ENCODE results near the gene KRTAP9-7.
"Not testable (repeated sequence)": the region's sequence is repeated elsewhere in the genome, so short reads cannot be mapped to it uniquely, and the experiment has no call there.

Gene KRTAP9-7

DNA sequence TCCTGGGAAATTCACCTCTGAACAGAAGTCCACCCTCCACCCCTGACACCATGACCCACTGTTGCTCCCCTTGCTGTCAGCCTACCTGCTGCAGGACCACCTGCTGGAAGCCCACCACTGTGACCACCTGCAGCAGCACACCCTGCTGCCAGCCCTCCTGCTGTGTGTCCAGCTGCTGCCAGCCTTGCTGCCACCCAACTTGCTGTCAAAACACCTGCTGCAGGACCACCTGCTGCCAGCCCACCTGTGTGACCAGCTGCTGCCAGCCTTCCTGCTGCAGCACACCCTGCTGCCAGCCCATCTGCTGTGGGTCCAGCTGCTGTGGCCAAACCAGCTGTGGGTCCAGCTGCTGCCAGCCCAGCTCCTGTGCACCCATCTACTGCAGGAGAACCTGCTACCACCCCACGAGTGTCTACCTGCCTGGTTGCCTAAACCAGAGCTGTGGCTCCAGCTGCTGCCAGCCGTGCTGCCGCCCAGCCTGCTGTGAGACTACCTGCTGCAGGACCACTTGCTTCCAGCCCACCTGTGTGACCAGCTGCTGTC, at the start of gene KRTAP9-7:
KRTAP9-7 (plus strand) TSS at position 51 of the 543 bp plus-strand sequence; CDS start at position 51, 0 bp downstream.
- not testable (repeated sequence) for DNase-seq (ENCODE audit: low read depth in 2 of 2)

DNA sequence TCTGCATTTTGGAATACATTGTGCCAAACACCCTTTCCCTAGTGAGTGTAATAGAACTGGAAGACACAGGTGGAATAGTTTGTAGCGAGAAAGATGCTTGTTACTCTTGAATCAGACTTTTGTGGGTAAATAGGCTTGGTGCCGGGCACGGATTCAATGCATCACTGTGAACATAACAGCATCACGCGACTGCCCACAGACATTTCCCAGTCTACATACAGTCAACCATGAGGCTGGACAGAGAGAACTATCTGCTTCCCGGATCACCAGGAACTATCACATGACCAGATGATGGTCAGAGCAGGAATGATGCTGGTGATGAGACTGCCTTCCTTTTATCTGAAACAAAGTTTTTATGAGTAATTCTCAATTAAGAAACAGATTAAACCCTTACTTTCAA, 49.4 kb upstream of the KRTAP9-7 start:
- DNase-seq (ENCODE audit: low read depth in 2 of 2): no peak

DNA sequence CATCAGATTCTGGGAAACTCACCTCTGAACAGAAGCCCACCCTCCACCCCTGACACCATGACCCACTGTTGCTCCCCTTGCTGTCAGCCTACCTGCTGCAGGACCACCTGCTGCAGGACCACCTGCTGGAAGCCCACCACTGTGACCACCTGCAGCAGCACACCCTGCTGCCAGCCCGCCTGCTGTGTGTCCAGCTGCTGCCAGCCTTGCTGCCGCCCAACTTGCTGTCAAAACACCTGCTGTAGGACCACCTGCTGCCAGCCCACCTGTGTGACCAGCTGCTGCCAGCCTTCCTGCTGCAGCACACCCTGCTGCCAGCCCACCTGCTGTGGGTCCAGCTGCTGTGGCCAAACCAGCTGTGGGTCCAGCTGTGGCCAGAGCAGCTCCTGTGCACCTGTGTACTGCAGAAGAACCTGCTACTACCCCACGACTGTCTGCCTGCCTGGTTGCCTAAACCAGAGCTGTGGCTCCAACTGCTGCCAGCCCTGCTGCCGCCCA, 48.9 kb upstream of the KRTAP9-7 start, which contains the start of gene KRTAP9-2:
KRTAP9-2 (plus strand) TSS at position 51 of the 498 bp plus-strand sequence; CDS start at position 58, 7 bp downstream.
- DNase-seq (ENCODE audit: low read depth in 2 of 2): not testable (repeated sequence)

DNA sequence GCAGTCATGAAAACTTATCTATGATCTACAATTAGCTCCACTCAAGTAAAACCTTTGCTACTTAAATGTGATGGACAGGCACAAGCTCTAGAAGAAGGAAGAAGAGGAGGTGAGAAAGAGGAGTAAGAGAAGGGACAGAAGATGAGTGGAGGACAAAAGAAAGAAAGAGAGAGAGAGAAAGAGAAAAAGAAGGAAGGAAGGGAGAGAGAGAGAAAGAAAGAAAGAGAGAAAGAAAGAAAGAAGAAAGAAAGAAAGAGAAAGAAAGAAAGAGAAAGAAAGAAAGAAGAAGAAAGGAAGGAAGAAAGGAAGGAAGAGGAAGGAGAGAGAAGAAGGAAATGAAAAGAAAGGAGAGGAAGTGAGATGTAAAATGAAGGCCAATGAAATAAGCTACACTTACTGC, 45.4 kb upstream of the KRTAP9-7 start:
- DNase-seq (ENCODE audit: low read depth in 2 of 2): no peak

DNA sequence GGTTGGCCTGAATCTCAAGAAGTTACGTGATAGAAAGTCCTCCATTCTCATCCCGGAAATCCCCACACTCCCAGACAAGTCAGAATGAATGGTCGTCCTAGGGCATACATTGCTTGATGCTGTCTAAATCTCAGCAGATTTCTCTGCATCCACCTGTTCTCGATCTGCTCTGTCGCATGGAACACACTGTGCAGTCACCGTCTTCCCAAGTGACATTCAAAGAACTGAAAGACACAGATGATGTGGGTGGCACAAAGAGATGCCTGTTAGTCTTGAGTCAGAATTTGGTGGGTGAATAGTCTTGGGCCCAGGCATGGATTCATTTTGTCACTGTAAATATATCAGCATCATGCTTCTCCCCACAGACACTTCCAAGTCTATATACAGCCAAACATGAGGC, 43.8 kb upstream of the KRTAP9-7 start:
- DNase-seq (ENCODE audit: low read depth in 2 of 2): no peak

DNA sequence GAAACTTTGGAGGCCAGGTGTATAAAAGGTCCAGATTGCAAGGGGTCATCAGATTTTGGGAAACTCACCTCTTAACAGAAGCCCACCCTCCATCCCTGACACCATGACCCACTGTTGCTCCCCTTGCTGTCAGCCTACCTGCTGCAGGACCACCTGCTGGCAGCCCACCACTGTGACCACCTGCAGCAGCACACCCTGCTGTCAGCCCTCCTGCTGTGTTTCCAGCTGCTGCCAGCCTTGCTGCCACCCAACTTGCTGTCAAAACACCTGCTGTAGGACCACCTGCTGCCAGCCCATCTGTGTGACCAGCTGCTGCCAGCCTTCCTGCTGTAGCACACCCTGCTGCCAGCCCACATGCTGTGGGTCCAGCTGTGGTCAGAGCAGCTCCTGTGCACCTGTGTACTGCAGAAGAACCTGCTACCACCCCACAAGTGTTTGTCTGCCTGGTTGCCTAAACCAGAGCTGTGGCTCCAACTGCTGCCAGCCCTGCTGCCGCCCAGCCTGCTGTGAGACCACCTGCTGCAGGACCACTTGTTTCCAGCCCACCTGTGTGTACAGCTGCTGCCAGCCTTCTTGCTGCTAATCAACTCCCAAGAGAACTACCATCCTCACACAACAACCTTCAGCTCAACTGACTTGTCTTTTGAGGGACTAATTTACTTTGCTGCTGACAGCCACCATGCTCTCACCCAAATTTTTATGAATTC, 42.9 kb upstream of the KRTAP9-7 start, which contains the start of gene KRTAP9-3:
KRTAP9-3 (plus strand) TSS at position 51 of the 707 bp plus-strand sequence; CDS start at position 104, 53 bp downstream.
- not testable (repeated sequence) for DNase-seq (ENCODE audit: low read depth in 2 of 2)

GRCh38 chr17:41237116-41237515, 38.4 kb upstream of the KRTAP9-7 start:
- not testable (repeated sequence) for DNase-seq (ENCODE audit: low read depth in 2 of 2)

DNA sequence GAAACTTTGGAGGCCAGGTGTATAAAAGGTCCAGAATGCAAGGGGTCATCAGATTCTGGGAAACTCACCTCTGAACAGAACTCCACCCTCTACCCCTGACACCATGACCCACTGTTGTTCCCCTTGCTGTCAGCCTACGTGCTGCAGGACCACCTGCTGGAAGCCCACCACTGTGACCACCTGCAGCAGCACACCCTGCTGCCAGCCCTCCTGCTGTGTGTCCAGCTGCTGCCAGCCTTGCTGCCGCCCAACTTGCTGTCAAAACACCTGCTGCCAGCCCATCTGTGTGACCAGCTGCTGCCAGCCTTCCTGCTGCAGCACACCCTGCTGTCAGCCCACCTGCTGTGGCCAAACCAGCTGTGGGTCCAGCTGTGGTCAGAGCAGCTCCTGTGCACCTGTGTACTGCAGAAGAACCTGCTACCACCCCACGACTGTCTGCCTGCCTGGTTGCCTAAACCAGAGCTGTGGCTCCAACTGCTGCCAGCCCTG, 37.5 kb upstream of the KRTAP9-7 start, which contains the start of gene KRTAP9-8:
KRTAP9-8 (plus strand) TSS at position 51 of the 489 bp plus-strand sequence; CDS start at position 104, 53 bp downstream.
- DNase-seq (ENCODE audit: low read depth in 2 of 2): not testable (repeated sequence)

- not testable (repeated sequence) for DNase-seq (ENCODE audit: low read depth in 2 of 2)
These were observed 28.3 kb upstream of the KRTAP9-7 start for GRCh38 chr17:41246995-41247787.

DNA sequence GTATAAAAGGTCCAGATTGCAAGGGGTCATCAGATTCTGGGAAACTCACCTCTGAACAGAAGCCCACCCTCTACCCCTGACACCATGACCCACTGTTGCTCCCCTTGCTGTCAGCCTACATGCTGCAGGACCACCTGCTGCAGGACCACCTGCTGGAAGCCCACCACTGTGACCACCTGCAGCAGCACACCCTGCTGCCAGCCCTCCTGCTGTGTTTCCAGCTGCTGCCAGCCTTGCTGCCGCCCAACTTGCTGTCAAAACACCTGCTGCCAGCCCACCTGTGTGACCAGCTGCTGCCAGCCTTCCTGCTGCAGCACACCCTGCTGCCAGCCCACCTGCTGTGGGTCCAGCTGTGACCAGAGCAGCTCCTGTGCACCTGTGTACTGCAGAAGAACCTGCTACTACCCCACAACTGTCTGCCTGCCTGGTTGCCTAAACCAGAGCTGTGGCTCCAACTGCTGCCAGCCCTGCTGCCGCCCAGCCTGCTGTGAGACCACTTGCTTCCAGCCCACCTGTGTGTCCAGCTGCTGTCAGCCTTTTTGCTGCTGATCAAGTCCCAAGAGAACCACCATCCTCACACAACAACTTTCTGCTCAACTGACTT, 25.8 kb upstream of the KRTAP9-7 start, which contains the start of gene KRTAP9-4:
KRTAP9-4 (plus strand) TSS at position 51 of the 604 bp plus-strand sequence; CDS start at position 85, 34 bp downstream.
- DNase-seq (ENCODE audit: low read depth in 2 of 2): not testable (repeated sequence)

DNA sequence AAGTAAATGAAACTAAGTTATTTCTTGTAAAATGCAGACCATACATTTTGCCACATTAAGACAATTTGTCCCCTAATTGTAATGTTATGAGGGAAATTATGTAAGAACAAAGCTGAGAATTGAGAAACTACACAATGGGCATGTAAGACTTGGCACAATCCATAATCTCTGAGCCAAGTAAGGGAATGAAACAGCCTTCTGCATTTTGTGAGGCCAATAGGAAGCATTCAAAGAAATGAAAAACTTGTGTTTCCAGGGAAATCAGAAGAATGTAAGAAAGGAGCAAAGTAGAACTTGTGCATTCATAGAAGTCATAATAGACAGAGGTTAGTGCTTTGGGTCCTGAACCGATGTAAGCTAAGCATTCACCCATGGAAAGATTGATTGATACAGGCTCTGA, 24.2 kb upstream of the KRTAP9-7 start:
- DNase-seq (ENCODE audit: low read depth in 2 of 2): no peak

DNA sequence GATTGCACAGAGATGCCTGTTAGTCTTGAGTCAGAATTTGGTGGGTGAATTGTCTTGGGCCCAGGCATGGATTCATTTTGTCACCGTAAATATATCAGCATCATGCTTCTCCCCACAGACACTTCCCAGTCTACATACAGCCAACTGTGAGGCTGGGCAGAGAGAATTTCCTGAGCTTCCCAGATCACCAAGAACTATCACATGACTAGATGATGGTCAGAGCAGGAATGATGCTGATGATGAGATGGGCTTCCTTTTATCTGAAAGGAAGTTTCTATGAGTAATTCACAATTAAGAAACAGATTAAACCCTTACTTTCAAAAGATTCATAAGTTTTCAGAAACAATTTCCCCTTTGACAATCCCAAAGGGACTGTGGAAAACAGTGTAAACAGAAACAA, 20.6 kb upstream of the KRTAP9-7 start:
- DNase-seq (ENCODE audit: low read depth in 2 of 2): no peak

DNA sequence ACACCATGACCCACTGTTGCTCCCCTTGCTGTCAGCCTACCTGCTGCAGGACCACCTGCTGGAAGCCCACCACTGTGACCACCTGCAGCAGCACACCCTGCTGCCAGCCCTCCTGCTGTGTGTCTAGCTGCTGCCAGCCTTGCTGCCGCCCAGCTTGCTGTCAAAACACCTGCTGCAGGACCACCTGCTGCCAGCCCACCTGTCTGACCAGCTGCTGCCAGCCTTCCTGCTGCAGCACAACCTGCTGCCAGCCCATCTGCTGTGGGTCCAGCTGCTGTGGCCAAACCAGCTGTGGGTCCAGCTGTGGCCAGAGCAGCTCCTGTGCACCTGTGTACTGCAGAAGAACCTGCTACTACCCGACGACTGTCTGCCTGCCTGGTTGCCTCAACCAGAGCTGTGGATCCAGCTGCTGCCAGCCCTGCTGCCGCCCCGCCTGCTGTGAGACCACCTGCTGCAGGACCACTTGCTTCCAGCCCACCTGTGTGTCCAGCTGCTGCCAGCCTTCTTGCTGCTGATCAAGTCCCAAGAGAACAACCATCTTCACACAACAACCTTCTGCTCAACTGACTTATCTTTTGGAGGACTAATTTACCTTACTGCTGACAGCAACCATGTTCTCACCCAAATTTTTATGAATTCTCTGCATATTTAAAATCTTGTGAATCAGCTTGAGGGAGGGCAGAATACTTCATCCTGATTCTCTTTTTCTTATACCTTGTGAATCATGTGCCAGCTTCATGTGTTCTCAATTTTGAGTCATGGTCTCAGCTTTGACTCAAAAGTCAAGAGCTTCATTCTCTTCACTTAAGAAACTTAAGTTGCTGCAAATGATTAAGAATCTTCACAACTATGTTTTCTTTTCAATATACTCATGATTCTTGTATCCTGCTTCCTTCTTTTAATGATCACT, 19.9 kb upstream of the KRTAP9-7 start, which contains the start of gene KRTAP9-9:
KRTAP9-9 (plus strand) TSS at position 4 of the 910 bp plus-strand sequence.
- DNase-seq (ENCODE audit: low read depth in 2 of 2): not testable (repeated sequence)

DNA sequence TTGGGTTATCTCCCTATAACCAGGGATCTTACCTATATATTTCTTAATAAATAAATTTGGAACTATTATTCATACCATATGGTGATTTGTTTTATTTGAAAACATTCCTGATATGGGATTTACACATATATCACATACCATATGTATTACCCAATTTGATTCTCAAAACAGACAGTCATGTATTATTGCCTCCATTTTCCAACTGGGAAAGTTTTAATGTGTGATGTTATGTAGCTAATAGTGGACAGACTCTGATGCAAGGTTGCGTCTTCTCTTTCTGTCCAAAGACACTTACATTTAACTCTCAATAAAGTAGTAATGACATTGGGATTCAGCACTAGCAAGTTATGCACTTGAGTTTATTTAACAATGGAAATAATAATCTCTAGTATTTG, 19.2 kb upstream of the KRTAP9-7 start:
- no peak for DNase-seq (ENCODE audit: low read depth in 2 of 2)

DNA sequence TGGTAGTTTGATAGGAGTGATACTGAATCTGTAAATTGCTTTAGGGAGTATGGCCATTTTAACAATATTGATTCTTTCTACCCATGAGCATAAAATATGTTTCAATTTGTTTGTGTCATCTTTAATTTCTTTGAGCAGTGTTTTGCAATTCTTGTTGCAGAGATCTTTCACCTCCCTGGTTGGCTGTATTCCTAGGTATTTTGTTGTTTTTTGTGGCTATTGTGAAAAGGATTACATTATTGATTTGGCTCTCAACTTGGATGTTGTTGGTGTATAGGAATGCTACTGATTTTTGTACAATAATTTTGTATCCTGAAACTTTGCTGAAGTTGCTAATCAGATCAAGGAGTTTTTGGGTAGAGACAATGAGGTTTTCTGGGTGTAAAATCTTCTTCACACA, 17.1 kb upstream of the KRTAP9-7 start:
- no peak for DNase-seq (ENCODE audit: low read depth in 2 of 2)

GRCh38 chr17:41263212-41263611, 12.3 kb upstream of the KRTAP9-7 start:
- no peak for DNase-seq (ENCODE audit: low read depth in 2 of 2)

- no peak for DNase-seq (ENCODE audit: low read depth in 2 of 2)
These were observed 10.9 kb upstream of the KRTAP9-7 start for GRCh38 chr17:41264599-41264998.

GRCh38 chr17:41265078-41265477, 10.4 kb upstream of the KRTAP9-7 start, which contains the start of gene KRTAP9-6:
KRTAP9-6 (plus strand) TSS chr17:41265378; CDS start chr17:41265378, 0 bp downstream.
- DNase-seq (ENCODE audit: low read depth in 2 of 2): no peak

DNA sequence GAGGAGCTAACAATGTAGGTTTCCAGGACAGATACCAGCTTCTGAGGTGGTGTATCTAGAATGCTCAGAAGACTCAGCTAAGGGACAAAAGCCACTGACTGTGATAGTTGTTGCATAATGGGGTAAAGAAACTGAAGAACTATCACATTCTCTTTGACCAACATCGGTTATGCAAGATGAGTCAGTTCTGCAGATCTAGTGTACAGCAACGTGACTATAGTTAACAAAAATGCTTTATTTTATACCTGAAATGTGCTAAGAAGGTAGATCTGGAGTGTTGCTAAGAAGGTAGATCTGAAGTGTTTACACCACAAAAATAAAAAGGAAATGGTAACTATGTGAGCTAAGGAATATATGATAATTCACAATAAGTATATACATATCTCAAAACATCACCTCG, 7.8 kb upstream of the KRTAP9-7 start:
- no peak for DNase-seq (ENCODE audit: low read depth in 2 of 2)

- not testable (repeated sequence) for DNase-seq (ENCODE audit: low read depth in 2 of 2)
These were observed 4.2 kb upstream of the KRTAP9-7 start for GRCh38 chr17:41271323-41271722.

All from stimulated activated CD8-positive, alpha-beta memory T cell treated with anti-CD3 and anti-CD28 coated beads, Interleukin-2, amount 100 ng/mL, for 48 hours (primary cell).